HG02588 (cell line): Measurements from ENCODE around the gene CDH22.

ENCODE experiments used
- ATAC-seq: cut with Tn5 transposase; IDR thresholded peaks from one replicate; pipeline ENCODE4 v1.9.1; 2021; ENCODE audit warnings: mild to moderate bottlenecking, moderate library complexity; ENCODE audit not compliant: unreplicated experiment

Gene CDH22

GRCh38 chr20:46174469-46175126 lies 133.7 kb downstream of the CDH22 start:
- no peak for ATAC-seq

- no peak for ATAC-seq
Observed at GRCh38 chr20:46173652-46174468, 134.4 kb downstream of the CDH22 start.

GRCh38 chr20:46172961-46173536 lies 135.2 kb downstream of the CDH22 start:
- no peak for ATAC-seq

GRCh38 chr20:46172455-46172854 lies 135.8 kb downstream of the CDH22 start:
- no peak for ATAC-seq

GRCh38 chr20:46171909-46172308 lies 136.4 kb downstream of the CDH22 start:
- ATAC-seq = no peak

- ATAC-seq = no peak
Observed at GRCh38 chr20:46171476-46171875, 136.8 kb downstream of the CDH22 start.

GRCh38 chr20:46169245-46170171 lies 138.8 kb downstream of the CDH22 start:
- ATAC-seq = no peak

- no peak for ATAC-seq
Observed at GRCh38 chr20:46168438-46168837, 139.9 kb downstream of the CDH22 start.

- ATAC-seq = no peak
Observed at GRCh38 chr20:46167080-46167479, 141.2 kb downstream of the CDH22 start.

GRCh38 chr20:46164254-46164653 lies 144.0 kb downstream of the CDH22 start:
- ATAC-seq = no peak

- no peak for ATAC-seq
Observed at GRCh38 chr20:46161921-46162320, 146.4 kb downstream of the CDH22 start.

- ATAC-seq = no peak
Observed at GRCh38 chr20:46160661-46161060, 147.6 kb downstream of the CDH22 start.

- ATAC-seq = no peak
Observed at GRCh38 chr20:46159101-46159897, 149.0 kb downstream of the CDH22 start.

- ATAC-seq = no peak
Observed at GRCh38 chr20:46158476-46158987, 149.8 kb downstream of the CDH22 start.

- no peak for ATAC-seq
Observed at GRCh38 chr20:46157625-46158024, 150.7 kb downstream of the CDH22 start.

GRCh38 chr20:46157076-46157592 lies 151.2 kb downstream of the CDH22 start:
- no peak for ATAC-seq

GRCh38 chr20:46156065-46156464 lies 152.2 kb downstream of the CDH22 start:
- ATAC-seq = no peak

GRCh38 chr20:46154796-46155195 lies 153.5 kb downstream of the CDH22 start:
- no peak for ATAC-seq

GRCh38 chr20:46154305-46154704 lies 154.0 kb downstream of the CDH22 start:
- no peak for ATAC-seq
